ACC112 (cell line): ENCODE data around the gene FHIP1A.
A peak's percentile ranks its signal among the peaks of the same experiment; 100 is the strongest.
"Not testable (repeated sequence)": the region's sequence is repeated elsewhere in the genome, so short reads cannot be mapped to it uniquely, and the experiment has no call there.

Experiments
- H2AFZ ChIP-seq: fragments of 200-600 bp; sonication (generic); one replicate; pipeline ENCODE4 v1.6.0; 2017; ENCODE audit warnings: antibody characterized with exemption, low read length; ENCODE audit not compliant: unreplicated experiment
- H3K27ac ChIP-seq: fragments of 200-600 bp; sonication (generic); 2 replicates; pipeline ENCODE4 v1.5.1; 2014; ENCODE audit warnings: low read depth, mild to moderate bottlenecking, antibody characterized with exemption, low read length, moderate library complexity
- H3K27me3 ChIP-seq: fragments of 200-600 bp; sonication (generic); 2 replicates; pipeline ENCODE4 v1.6.1; 2014; ENCODE audit warnings: mild to moderate bottlenecking, antibody characterized with exemption, low read length, moderate library complexity, mixed read lengths; ENCODE audit not compliant: insufficient read depth
- H3K36me3 ChIP-seq: fragments of 200-600 bp; sonication (generic); 2 replicates; pipeline ENCODE4 v1.6.1; 2016; ENCODE audit warnings: mild to moderate bottlenecking, antibody characterized with exemption, low read length, moderate library complexity, mixed read lengths; ENCODE audit not compliant: insufficient read depth
- H3K4me1 ChIP-seq: fragments of 200-600 bp; sonication (generic); one replicate; pipeline ENCODE4 v1.6.1; 2016; ENCODE audit warnings: low read length, mixed read lengths; ENCODE audit not compliant: insufficient read depth, unreplicated experiment, control insufficient read depth
- H3K4me3 ChIP-seq: fragments of 200-600 bp; sonication (generic); 2 replicates; pipeline ENCODE4 v1.5.1; 2014; ENCODE audit warnings: mild to moderate bottlenecking, low read depth, low read length
- H3K79me2 ChIP-seq: fragments of 200-600 bp; sonication (generic); one replicate; pipeline ENCODE4 v1.6.0; 2016; ENCODE audit warnings: low read length; ENCODE audit not compliant: control insufficient read depth, unreplicated experiment, insufficient read depth

FHIP1A gene

GRCh38 chr4:151402145-151402865 is 6.7 kb upstream of the FHIP1A start:
- Histone ChIP-seq H3K79me2 (no peaks in the 10 kb centered on the region), H3K27ac (no peak overlapping the region), H3K4me3 (no peak overlapping the region), H3K27me3 (0 out of 2 replicates have a peak, but pooled peaks cover 3% of the 10 kb centered on the region), H2AFZ (no peak overlapping the region), H3K36me3 (no peaks in the 10 kb centered on the region), H3K4me1 (no peaks in the 10 kb centered on the region)

- H3K27ac ChIP-seq = no peak overlapping the region
- H2AFZ ChIP-seq = no peak overlapping the region
- H3K4me3 ChIP-seq = no peak overlapping the region
- peaks cover 9% of the 10 kb centered on the region; the same call in 1 of the 2 replicates for H3K27me3 ChIP-seq
- no peaks in the 10 kb centered on the region for H3K79me2 ChIP-seq
- no peaks in the 10 kb centered on the region for H3K4me1 ChIP-seq
- no peaks in the 10 kb centered on the region for H3K36me3 ChIP-seq
Measured at GRCh38 chr4:151403656-151404055, 5.3 kb upstream of the FHIP1A start.

GRCh38 chr4:151404802-151405201 is 4.2 kb upstream of the FHIP1A start:
- H3K4me3 ChIP-seq, H3K79me2 ChIP-seq, H2AFZ ChIP-seq, H3K36me3 ChIP-seq, H3K27ac ChIP-seq, H3K4me1 ChIP-seq: not testable (repeated sequence)
- H3K27me3 ChIP-seq = peaks cover 13% of the 10 kb centered on the region; the same call in 1 of the 2 replicates

- H3K27me3 ChIP-seq = peaks cover 16% of the 10 kb centered on the region
- no peak overlapping the region for H2AFZ ChIP-seq
- no peaks in the 10 kb centered on the region for H3K79me2 ChIP-seq
- H3K4me1 ChIP-seq = peaks cover 3% of the 10 kb centered on the region
- no peak overlapping the region for H3K4me3 ChIP-seq
- no peak overlapping the region for H3K27ac ChIP-seq
- no peaks in the 10 kb centered on the region for H3K36me3 ChIP-seq
Measured at GRCh38 chr4:151407018-151407417, 2.0 kb upstream of the FHIP1A start.

- peak overlapping the region; percentile 80 for H3K4me3 ChIP-seq
- no peaks in the 10 kb centered on the region for H3K36me3 ChIP-seq
- H3K79me2 ChIP-seq = no peaks in the 10 kb centered on the region
- H2AFZ ChIP-seq = peak overlapping the region; percentile 96
- H3K27me3 ChIP-seq = peaks cover 16% of the 10 kb centered on the region
- peaks cover 3% of the 10 kb centered on the region for H3K4me1 ChIP-seq
- no peak overlapping the region for H3K27ac ChIP-seq
Measured at GRCh38 chr4:151407466-151408379, 1.3 kb upstream of the FHIP1A start.

GRCh38 chr4:151408380-151408629 is 671 bp upstream of the FHIP1A start:
- Histone ChIP-seq H3K4me3 (peak overlapping the region; percentile 80), H3K36me3 (no peaks in the 10 kb centered on the region), H3K27me3 (peaks cover 16% of the 10 kb centered on the region), H3K79me2 (no peaks in the 10 kb centered on the region), H2AFZ (peak overlapping the region; percentile 96), H3K4me1 (peaks cover 3% of the 10 kb centered on the region), H3K27ac (no peak overlapping the region)

- peak overlapping the region; percentile 69 for H2AFZ ChIP-seq
- H3K4me3 ChIP-seq = peak overlapping the region; percentile 79
- no peak overlapping the region for H3K27ac ChIP-seq
Measured at GRCh38 chr4:151409470-151410313, 716 bp downstream of the FHIP1A start.

GRCh38 chr4:151415978-151416377 is 7.0 kb downstream of the FHIP1A start:
- Histone ChIP-seq H3K27me3 (no peaks in the 10 kb centered on the region), H3K79me2 (no peaks in the 10 kb centered on the region), H2AFZ (no peak overlapping the region), H3K27ac (peak overlapping the region; percentile 25), H3K4me1 (peaks cover 39% of the 10 kb centered on the region), H3K36me3 (no peaks in the 10 kb centered on the region), H3K4me3 (no peak overlapping the region)

More at GRCh38 chr4:151409470-151410313, 716 bp downstream of the FHIP1A start:
- peaks cover 3% of the 10 kb centered on the region for H3K4me1 ChIP-seq
- peaks cover 16% of the 10 kb centered on the region for H3K27me3 ChIP-seq
- no peaks in the 10 kb centered on the region for H3K79me2 ChIP-seq
- no peaks in the 10 kb centered on the region for H3K36me3 ChIP-seq

GRCh38 chr4:151417164-151417571 is 8.2 kb downstream of the FHIP1A start:
- Histone ChIP-seq H3K27ac (peak overlapping the region; percentile 88), H3K4me1 (peaks cover 39% of the 10 kb centered on the region), H3K79me2 (no peaks in the 10 kb centered on the region), H3K36me3 (no peaks in the 10 kb centered on the region), H3K4me3 (no peak overlapping the region), H2AFZ (peak overlapping the region; percentile 69), H3K27me3 (no peaks in the 10 kb centered on the region)

GRCh38 chr4:151417766-151418376 is 8.9 kb downstream of the FHIP1A start:
- H3K4me3 ChIP-seq = no peak overlapping the region
- H3K27ac ChIP-seq = peak overlapping the region; percentile 88
- no peaks in the 10 kb centered on the region for H3K79me2 ChIP-seq
- H3K36me3 ChIP-seq = no peaks in the 10 kb centered on the region
- H2AFZ ChIP-seq = no peak overlapping the region
- H3K4me1 ChIP-seq = peaks cover 39% of the 10 kb centered on the region
- no peaks in the 10 kb centered on the region for H3K27me3 ChIP-seq
